Activated CD8-positive, alpha-beta memory T cell treated with anti-CD3 and anti-CD28 coated beads for 48 hours (primary cell): ENCODE data around the gene ARHGEF26.

Experiments used
- DNase-seq, 3 experiments: peaks; one replicate each; pipeline ENCODE4 v3.0.0-alpha.2; 2020; ENCODE audit warnings: low read depth in 2 of 3, low spot score in 2 of 3

The ARHGEF26 gene

GRCh38 chr3:154250291-154250690 lies 129.1 kb downstream of the ARHGEF26 start:
- no peak for DNase-seq

DNA sequence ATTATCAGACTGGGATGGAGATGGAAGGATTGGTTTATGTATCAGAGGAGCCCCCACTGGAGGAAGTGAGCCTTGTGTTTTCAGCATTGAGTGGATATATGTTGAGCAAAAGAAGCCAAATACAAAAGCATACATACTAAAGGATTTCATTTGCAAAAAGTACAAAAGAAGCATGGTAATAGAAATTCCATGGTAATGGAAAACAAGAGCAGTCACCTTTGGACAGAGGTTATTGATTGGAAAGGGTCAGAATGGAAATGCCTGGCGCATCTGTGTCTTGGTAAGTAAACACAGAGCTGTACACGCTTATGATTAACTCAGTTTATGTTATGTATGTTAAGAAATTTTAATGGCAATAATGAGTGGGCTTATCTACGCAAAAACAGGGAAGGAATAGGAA lies 130.4 kb downstream of the ARHGEF26 start:
- no peak for DNase-seq

DNA sequence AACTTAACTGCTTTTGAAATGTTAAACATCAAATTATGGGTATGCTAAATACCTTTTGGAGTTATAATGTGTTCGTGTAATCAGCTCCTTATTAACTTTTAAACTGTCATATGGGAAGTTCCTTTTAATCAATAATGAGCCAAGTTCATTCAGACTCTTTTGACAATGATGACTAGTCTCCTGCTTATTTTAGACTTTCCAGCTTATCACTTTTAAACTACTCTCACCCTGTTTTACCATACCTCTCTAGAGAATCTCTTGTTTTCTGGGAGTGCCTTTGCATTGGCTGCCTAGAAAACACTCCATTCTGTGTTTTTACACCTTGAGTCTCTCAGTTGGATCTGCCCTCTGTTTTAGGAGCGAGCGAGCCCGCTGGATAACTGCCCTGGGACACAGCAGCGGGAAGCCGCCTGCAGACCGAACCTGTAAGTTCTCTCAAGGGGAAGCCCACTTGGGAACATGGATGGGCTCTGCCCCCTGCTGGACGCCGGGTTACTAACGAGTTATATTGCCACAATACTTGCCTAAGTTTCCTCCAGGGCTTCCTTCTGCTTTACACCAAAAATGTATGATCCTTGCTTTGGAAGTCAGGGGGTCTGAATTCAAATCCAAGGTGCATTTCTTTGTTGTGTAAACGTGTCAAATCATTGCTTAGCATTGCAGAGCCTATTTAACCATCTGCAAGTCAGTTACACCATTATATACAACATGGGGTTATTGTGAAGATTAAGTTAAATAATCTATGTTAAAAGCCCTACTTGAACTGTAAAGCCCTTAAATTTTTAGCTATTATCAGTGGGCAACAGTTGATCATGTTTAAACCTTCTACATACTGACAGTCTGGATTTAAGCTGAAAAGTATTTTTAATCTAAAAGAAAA lies 131.8 kb downstream of the ARHGEF26 start:
- peak; percentile 25 to 47 (median 44) for DNase-seq

GRCh38 chr3:154254527-154254926 lies 133.3 kb downstream of the ARHGEF26 start:
- DNase-seq: no peak

- no peak for DNase-seq
These were observed 152.2 kb downstream of the ARHGEF26 start for GRCh38 chr3:154273381-154273780.

DNA sequence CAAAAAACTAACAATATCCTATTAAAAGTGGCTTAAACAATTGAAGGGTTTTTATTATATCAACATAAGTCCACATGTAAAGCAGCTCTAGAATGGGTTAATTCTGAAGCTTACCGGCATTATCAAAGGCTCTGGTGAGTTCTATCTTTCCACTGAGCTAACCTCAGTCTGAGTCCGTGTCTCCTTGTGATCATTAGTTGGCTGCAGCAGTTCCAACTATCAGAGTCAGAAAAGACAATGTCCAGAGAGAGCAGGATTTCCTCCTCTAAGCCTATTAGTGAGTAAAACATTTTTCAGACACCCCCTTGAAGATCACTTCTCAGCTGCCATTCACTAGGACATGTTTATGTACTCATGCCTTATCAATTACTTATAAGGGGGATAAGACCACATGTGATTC lies 153.2 kb downstream of the ARHGEF26 start:
- DNase-seq: no peak

GRCh38 chr3:154275292-154275691 lies 154.1 kb downstream of the ARHGEF26 start:
- no peak for DNase-seq

- DNase-seq: no peak
These were observed 154.8 kb downstream of the ARHGEF26 start for GRCh38 chr3:154275965-154276364.

- DNase-seq: no peak
These were observed 159.0 kb downstream of the ARHGEF26 start for GRCh38 chr3:154280161-154280560.

- DNase-seq: no peak
These were observed 164.0 kb downstream of the ARHGEF26 start for GRCh38 chr3:154285221-154285620.

DNA sequence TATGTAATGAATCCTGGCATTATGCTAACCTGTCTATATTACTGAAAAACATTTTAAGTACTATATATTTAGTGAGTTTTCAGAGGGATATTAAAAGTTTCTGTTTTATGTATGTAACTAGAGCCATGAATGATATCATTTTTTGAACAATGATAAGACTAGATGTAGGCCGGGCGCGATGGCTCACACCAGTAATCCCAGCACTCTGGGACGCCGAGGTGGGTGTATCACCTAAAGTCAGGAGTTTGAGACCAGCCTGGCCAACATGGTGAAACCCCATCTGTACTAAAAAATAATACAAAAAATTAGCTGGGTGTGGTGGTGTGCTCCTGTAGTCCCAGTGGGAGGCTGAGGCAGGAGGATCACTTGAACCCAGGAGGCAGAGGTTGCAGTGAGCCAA lies 169.0 kb downstream of the ARHGEF26 start:
- DNase-seq: no peak

- no peak for DNase-seq
These were observed 172.8 kb downstream of the ARHGEF26 start for GRCh38 chr3:154294016-154294415.

DNA sequence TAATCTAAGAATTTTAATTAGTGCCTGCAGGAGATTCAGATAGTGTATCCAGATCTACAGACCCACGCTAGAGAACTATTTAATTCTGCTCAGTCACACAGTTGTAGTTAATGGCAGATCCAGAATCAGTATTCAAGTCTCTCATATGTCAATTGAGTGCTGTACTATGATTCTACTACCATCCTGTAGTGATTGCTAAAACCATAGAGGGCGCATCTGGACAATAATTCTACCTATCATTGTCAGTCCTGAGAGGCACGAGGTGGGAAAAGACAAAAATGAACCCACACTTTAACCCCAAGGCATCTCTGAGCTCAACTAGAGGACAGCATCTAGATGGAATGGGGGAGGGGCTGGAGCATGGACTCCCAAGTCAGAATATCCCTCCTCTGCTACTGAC lies 180.4 kb downstream of the ARHGEF26 start:
- DNase-seq: no peak

- no peak for DNase-seq
These were observed 183.1 kb downstream of the ARHGEF26 start for GRCh38 chr3:154304116-154304786.

- no peak for DNase-seq
These were observed 183.7 kb downstream of the ARHGEF26 start for GRCh38 chr3:154304936-154305335.

DNA sequence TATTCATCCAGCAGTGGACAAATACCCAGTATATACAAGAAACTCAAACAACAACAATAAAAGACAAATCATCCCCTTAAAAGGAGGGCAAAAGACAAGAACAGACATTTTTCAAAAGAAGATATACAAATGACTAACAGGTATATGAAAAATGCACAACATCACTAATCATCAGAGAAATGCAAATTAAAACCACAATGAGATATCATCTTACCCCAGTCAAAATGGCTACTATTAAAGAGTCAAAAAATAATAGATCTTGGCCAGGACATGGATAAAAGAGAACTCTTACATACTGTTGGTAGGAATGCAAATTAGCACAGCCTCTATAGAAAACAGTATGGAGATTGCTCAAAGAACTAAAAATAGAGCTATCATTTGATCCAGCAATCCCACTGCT lies 186.2 kb downstream of the ARHGEF26 start:
- no peak for DNase-seq
